Adrenal gland (tissue), 12 donors: ENCODE data around the gene MITF. TPM values are rescaled to one million over a fixed set of nuclear protein-coding genes. Genes with fewer than 3 reads are reported as not detected.

Experiments
- DNase-seq, 7 donors: peaks; one replicate each; pipeline ENCODE4 v3.0.0-alpha.2; 2019 to 2020
- H3K27ac ChIP-seq, 5 donors: fragments of 200-600 bp; sonication (generic) in 4 of 5; 1 replicate in 3 of 5; 2 replicates in 2 of 5; pipeline versions ENCODE4 v1.5.1 to v1.8.0; 2016 to 2020; ENCODE audit warnings: mild to moderate bottlenecking in 1 of 5
- H3K27me3 ChIP-seq: fragments of 200-600 bp; 2 replicates; pipeline ENCODE4 v1.8.0; 2021
- H3K36me3 ChIP-seq, 2 donors: fragments of 200-600 bp; replicated peaks in 1 of 2; 1 replicate in 1 of 2; 2 replicates in 1 of 2; pipeline versions ENCODE4 v1.5.1 to v1.8.0; 2018 to 2022
- H3K4me1 ChIP-seq, 2 donors: fragments of 200-600 bp; replicated peaks in 1 of 2; 1 replicate in 1 of 2; 2 replicates in 1 of 2; pipeline versions ENCODE4 v1.5.1 to v1.8.0; 2018 to 2021
- H3K4me3 ChIP-seq, 4 donors: fragments of 200-600 bp; sonication (generic) in 3 of 4; one replicate each; pipeline ENCODE4 v1.5.1; 2016 to 2018
- H3K9me3 ChIP-seq, 3 donors: fragments of 200-600 bp; sonication (generic) in 1 of 3; replicated peaks in 1 of 3; 1 replicate in 2 of 3; 2 replicates in 1 of 3; pipeline versions ENCODE4 v1.5.1 to v1.8.0; 2016 to 2021
- POLR2A ChIP-seq, 2 donors: fragments of 450-650 bp; IDR thresholded peaks; one replicate each; pipeline ENCODE4 v1.6.1; 2017; ENCODE audit warnings: antibody characterized with exemption in 2 of 2, mild to moderate bottlenecking in 2 of 2, moderate library complexity in 1 of 2
- WGBS, 4 donors: extraction: QIAGEN DNeasy Blood & Tissue Kit in 2 of 4; methylation state at CpG; one replicate each; pipeline versions ENCODE4 v1.1.5 to v1.1.7; 2013 to 2017; 5-methylcytosine and 5-hydroxymethylcytosine counted together
- intact Hi-C, 2 donors: fragments of 100-400 bp; cut with DNase I; formaldehyde crosslinking; loops; one replicate each; pipeline versions ENCODE4 v1.14.1 to v1.15.0; 2022 to 2023
- polyA plus RNA-seq, 3 donors: library from polyadenylated mRNA; stranded (reverse); fragments of 200-250 nt in 2 of 3; fragments of 350-450 nt in 1 of 3; fragmentation: Illumina TruSeq in 1 of 3; extraction: RNeasy Lipid Tissue Mini Kit (QIAGEN cat#74804) in 1 of 3; gene quantifications; one replicate each; pipeline ENCODE4 v1.2.3, GENCODE V29; 2013 to 2014
- total RNA-seq, 9 donors: library from RNA; depleted of rRNA in 4 of 9; stranded (reverse); fragments of >200 nt in 4 of 9; fragments of 120-200 nt in 1 of 9; fragmentation: NEBNext Ultra II Directional in 1 of 9; extraction: Animal tissue kit (Norgen Biotek cat#: 25700) in 1 of 9; gene quantifications; one replicate each; pipeline versions ENCODE4 v1.1.0 to v1.2.4, GENCODE V29; 2013 to 2023
- TF ChIP-seq, protein P1 (sequence below), 6 experiments: fragments of 450-650 bp in 4 of 6; fragments of 200-600 bp in 2 of 6; sonication (generic) in 1 of 6; IDR thresholded peaks; 1 replicate in 5 of 6; 2 replicates in 1 of 6; pipeline versions ENCODE4 v1.5.1 to v1.8.0; 2016 to 2021; ENCODE audit warnings: antibody characterized with exemption in 6 of 6, mild to moderate bottlenecking in 2 of 6, moderate library complexity in 1 of 6
- donor health status: healthy with polysubstance abuse.
- donor health status: Bipolar disorder and iron deficiency.
- donor health status: DM: yes; HTN: yes; CAD: no.
- donor health status: DM: no; HTN: no; CAD: no.
- donor health status: DM: no; HTN: no; CAD: no.
- donor health status: DM: yes; HTN: yes; CAD: no.

Gene MITF
- total and polyA plus RNA-seq, 12 donors, result 2.4 to 23.4 (median 10.6) TPM

- Histone ChIP-seq H3K36me3 (no peaks in the 10 kb centered on the region), H3K27ac (no peak overlapping the region), H3K27me3 (no peaks in the 10 kb centered on the region), H3K9me3 (no peaks in the 10 kb centered on the region), H3K4me3 (no peak overlapping the region), H3K4me1 (peaks cover 0 to 16% of the 10 kb centered on the region in 2 donors)
- TF ChIP-seq, protein P1, sequence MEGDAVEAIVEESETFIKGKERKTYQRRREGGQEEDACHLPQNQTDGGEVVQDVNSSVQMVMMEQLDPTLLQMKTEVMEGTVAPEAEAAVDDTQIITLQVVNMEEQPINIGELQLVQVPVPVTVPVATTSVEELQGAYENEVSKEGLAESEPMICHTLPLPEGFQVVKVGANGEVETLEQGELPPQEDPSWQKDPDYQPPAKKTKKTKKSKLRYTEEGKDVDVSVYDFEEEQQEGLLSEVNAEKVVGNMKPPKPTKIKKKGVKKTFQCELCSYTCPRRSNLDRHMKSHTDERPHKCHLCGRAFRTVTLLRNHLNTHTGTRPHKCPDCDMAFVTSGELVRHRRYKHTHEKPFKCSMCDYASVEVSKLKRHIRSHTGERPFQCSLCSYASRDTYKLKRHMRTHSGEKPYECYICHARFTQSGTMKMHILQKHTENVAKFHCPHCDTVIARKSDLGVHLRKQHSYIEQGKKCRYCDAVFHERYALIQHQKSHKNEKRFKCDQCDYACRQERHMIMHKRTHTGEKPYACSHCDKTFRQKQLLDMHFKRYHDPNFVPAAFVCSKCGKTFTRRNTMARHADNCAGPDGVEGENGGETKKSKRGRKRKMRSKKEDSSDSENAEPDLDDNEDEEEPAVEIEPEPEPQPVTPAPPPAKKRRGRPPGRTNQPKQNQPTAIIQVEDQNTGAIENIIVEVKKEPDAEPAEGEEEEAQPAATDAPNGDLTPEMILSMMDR (IDR thresholded peaks at IDR 0.05), result no peak
- TF ChIP-seq POLR2A (IDR thresholded peaks at IDR 0.05), result no peak
- DNase-seq, result no peak
- 93 to 95% (median 94%) methylated on average over 4 of the region's 4 CpGs for WGBS, 4 donors
- intact Hi-C loops, result no loop called here
These were observed 150.8 kb downstream of the MITF start for GRCh38 chr3:69890084-69890483.

DNA sequence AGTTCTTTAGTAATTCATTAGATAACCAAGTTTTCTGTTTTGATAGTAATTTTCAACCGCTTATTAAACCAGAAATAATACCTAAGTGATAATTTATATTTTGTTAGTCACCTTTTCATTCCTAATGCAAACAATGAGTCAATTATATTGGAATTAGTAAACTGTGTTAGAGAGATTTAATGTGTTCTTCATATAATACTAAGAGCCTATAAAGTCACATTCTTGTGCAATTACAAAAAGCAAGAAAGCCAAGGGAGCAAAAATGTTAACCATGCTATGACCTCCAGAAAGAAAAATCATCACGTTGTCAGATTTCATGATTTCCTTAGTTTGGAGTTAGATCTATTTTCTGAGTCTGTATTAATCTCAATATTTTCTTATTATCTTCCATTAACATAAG is 151.4 kb downstream of the MITF start:
- DNase-seq, result no peak

DNA sequence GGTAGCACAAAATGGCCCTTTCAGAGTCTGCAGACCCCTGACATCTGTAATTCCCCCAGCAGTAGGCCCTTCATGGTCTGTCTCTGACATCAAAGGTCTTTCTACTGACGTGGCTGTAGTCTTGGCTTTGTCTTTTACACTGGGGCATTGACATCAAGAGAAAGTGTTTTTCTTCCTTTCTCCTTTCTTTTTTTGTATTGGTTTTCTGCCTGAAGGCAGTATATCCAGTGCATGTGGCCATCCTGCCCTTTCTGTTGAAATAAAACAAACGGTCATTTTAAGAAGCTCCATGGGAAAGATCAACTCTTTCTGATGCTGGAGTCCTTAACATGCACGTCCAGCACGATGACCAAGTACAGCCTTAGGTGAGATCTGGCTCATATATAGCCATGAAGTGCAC is 153.4 kb downstream of the MITF start:
- intact Hi-C loops, result no loop called here
- Histone ChIP-seq H3K27me3 (no peaks in the 10 kb centered on the region), H3K9me3 (no peaks in the 10 kb centered on the region), H3K4me1 (peaks cover 0 to 8% of the 10 kb centered on the region in 2 donors), H3K27ac (no peak overlapping the region), H3K36me3 (no peaks in the 10 kb centered on the region), H3K4me3 (no peak overlapping the region)
- no peak for TF ChIP-seq POLR2A (IDR thresholded peaks at IDR 0.05)
- TF ChIP-seq, protein P1 (IDR thresholded peaks at IDR 0.05), result no peak
- 88 to 95% (median 94%) methylated on average over 4 of the region's 4 CpGs for WGBS, 4 donors
- DNase-seq, result no peak

More for the DNA sequence above, 151.4 kb downstream of the MITF start:
- H3K4me3 ChIP-seq, result no peak overlapping the region
- H3K9me3 ChIP-seq, result no peaks in the 10 kb centered on the region
- no peaks in the 10 kb centered on the region for H3K36me3 ChIP-seq
- intact Hi-C loops, result no loop called here
- WGBS, 4 donors, result 83 to 91% (median 90%) methylated on average over 2 of the region's 2 CpGs
- H3K27me3 ChIP-seq, result no peaks in the 10 kb centered on the region
- no peak overlapping the region for H3K27ac ChIP-seq
- no peak for TF ChIP-seq POLR2A (IDR thresholded peaks at IDR 0.05)
- TF ChIP-seq, protein P1 (IDR thresholded peaks at IDR 0.05), result no peak
- H3K4me1 ChIP-seq, result peaks cover 0 to 17% of the 10 kb centered on the region in 2 donors

GRCh38 chr3:69893274-69893673 is 154.0 kb downstream of the MITF start:
- peaks cover 0 to 8% of the 10 kb centered on the region in 2 donors for H3K4me1 ChIP-seq
- TF ChIP-seq POLR2A (IDR thresholded peaks at IDR 0.05), result no peak
- TF ChIP-seq, protein P1 (IDR thresholded peaks at IDR 0.05), result no peak
- no peaks in the 10 kb centered on the region for H3K27me3 ChIP-seq
- 85 to 90% (median 87%) methylated on average over 4 of the region's 4 CpGs for WGBS, 4 donors
- intact Hi-C loops, result no loop called here
- H3K9me3 ChIP-seq, result no peaks in the 10 kb centered on the region
- no peak for DNase-seq
- H3K36me3 ChIP-seq, result no peaks in the 10 kb centered on the region
- no peak overlapping the region for H3K27ac ChIP-seq
- no peak overlapping the region for H3K4me3 ChIP-seq
